ENCODE measurements around the gene MRM3.
"Not testable (repeated sequence)": the region's sequence is repeated elsewhere in the genome, so short reads cannot be mapped to it uniquely, and the experiment has no call there.

MRM3 gene

DNA sequence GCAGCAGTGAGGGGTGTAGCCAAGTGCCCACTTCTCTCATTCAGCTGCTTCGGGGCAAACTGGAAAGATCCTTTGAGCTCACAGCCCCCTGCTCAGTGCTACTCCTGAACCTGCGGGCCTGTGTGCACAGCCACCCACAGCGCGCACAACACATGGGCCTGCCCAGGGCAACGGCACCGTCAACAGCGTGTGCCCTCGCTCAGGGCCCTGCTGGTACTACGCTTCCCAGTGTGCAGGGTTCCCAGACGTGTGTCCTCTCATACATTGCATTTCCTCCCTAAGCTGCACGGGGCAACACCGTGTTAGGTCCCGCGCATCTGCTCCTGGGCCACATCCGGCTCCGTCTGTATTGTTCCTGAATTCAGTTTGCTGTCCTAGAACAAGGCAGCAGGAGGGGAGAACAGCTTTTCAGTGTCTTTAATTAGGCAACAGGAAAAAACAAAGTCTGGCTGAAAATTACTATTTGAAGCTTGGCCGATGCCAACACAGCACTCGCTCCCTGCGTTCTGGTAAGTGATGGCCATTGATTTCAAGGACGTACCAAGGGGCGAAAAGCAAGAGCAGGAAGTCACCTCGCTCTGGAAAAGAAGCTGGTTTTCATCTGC is 15.2 kb downstream of the MRM3 start:
- DNase-seq, result no peak

DNA sequence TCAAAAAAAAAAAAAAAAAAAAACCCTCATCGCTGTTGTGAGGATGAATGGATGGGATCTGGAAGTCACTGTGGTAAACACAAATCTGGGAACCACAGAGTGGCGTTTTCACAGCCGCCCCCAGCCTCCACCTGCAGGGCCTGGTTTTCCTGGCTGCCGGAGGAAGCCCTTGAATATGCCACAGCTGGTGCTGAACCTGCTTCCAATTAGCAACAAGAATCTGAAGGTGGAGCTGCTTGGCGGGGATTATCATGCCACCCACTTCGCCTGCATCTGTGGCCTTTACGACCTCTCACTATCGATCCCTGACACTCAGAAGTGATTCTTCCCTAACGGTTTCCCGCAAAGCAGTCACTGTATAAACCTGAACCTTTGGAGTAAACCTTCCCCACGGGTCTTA is 16.1 kb downstream of the MRM3 start:
- DNase-seq, result no peak

DNA sequence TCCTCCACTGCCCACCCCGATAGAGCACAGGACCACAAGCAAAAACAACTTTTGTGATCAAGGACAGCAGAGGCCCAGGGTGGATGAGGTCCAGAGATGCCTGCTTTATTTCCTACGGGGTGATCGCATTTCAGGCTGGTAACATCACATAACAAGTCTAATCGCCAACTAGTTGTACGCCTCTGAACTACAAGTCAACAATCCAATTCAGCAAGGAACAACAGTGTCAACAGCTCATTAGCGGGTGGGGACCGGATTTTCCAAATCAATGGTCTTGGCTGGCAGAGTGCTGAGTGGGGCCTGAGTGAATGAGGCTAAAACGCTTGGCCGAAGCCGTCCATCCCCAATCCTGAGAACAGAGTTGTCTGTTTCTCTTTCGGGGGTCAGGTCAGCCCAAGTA is 17.1 kb downstream of the MRM3 start:
- DNase-seq, result no peak

DNA sequence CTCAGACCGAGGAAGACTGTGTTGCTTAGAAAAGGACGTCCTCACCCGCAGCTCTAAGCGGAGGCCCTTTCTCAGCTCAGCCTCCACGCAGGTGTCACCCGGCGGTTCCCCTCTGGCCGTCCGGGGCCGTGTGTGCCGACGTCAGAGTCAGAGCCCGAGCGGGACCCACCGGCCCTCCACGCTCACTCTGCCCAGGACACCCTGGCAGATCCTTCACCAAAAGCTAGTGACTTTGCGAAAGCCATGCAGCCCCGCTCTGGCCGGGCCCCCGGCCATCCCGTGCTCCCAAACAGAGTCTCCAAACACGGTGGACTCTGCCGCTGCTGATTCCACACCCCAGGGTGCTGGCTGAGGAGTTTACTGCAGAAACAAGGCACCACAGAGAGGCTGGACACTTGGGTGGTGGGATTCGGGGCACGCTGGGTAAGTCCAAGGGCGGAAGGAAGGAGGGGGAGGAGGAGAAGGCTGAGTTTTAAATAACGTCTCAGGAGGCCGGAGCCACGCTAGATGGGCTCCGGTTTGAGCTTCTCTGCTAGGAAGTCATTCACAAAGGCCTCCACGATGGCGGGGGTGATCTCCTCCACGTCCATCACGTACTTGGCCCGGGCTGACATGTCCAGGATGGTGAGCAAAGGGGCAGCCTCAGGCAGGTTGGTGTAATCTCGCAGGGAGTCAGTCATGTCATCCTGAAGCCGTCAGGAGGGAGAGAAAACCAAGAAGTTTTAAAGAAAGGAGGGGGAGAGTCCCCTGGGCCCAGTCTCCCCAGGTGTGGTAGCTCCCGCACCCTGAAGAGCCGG is 18.5 kb downstream of the MRM3 start:
- no peak for DNase-seq

DNA sequence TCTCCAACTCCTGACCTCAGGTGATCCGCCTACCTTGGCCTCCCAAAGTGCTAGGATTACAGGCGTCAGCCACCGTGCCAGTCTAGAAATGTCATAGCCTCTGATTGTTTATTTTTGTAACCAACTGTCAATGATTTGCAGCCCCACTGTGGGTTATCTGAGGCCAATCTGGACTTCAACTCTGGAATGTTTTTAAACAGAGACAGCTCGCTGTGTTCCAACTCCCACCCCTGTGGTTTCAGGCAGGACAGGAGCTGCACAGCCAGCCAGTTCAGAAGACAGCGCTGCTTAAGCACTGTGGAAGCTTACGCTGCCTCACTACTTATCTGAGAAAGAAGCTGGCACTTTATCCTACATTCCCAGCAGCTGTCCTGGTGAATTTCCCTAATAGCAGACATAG is 19.5 kb downstream of the MRM3 start:
- no peak for DNase-seq

DNA sequence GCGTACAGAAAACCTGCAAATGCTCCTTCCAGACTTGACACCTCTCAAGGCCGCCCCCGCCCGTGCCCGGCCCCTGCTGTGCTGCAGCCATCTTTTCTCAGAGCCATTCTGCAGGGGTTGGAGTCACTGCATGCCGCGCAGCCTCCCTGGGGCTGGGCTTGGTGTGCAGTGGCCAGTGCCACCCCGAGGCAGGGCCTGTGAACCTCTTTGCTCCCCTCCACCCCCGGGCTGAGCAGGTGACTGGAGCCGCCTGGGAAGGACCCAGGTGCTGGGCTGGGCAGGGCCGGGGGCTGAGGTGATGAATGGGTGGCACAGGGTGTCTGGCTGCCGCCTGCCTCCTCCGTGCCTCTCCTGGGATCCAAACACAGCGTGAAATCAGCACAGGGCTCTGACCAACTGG is 20.3 kb downstream of the MRM3 start:
- DNase-seq, result no peak

DNA sequence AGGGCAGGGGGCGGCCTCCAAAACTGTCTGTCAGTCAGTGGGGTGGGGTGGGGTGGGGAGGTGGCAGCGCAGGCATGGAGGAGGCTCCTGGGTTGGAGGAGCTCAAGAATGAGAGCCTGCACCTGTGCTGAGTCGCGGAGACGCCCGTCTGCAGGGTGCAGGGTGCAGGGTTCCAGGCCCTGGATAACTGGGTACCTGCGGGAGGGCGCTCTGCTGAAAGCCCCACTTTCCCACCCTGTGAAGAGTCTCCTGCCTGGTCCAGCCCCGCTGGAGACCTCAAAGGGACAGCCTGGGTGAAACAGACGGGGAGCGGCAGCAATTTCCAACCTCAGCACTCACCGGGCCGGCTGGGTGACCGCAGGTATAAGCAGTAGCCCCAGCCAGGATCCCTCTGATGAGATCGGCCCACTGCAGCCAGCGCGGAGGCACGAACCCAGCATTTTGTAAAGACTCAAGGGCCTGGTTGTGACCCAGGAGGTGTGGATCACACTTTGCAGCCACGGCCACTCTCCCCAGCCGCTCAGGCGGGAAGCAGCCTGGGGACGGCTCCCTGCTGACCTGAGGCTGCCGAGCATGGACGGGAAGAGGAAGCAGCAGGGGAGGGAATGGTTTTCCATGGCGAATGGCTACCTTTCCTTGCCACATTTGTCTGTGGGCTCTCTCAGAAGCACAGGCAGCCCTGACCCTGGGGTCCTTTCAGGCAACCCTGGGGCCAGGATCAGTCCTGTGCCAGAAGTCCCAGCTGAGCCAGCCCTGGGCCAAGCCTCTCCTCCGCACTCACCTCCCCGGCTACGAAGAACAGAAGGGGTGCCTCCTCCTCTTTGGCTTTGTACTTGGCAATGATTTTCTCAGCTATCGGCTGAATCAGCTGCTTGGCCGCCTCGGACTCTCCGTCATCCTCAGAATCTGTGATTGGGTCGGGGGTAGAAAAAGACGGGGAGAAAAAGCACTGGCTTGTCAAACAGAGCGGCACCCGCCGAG is 21.0 kb downstream of the MRM3 start:
- DNase-seq, result no peak

DNA sequence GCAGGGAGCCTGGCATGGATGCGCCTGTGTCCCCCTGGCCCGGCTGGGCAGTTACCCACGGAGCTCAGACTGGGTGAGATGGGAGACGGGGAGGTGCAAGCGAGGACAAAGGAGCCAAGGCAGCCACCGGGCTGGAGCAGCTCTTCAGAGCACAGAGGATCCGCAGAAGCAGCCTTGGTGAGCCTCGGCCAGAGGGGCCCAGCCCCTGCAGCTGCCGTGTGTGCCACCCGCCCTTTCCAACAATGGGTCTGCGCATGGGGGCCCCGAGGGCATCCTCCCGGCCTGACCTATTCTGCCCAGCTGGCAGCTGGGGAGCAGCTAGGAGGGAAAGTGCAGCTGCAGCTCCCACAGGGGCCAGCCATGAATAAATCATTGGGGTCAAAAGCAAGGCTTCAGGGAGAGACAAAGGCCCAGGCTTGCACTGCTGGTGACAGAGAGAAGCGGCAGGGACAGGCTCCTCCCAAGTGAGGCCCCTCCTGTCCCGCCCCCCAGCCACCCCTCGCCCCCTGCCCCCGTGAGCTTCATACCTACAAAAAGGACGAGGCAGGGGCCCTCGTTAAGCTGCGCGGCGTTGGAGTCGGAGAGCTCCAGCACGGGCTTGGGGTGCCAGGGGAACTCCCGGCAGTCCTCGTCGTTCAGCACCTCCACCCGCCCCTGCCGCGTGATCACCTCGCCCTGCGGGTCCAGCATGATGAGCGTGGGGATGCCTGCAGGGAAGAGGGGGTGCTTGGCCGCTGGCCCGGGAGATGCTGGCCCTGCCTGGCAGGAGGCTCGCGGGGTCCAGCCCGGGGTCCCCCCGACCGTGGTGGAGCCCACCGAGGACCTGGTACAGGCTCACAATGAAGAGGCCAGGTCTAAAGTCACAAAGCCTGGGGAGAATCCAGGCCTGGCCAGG is 22.6 kb downstream of the MRM3 start:
- no peak for DNase-seq

DNA sequence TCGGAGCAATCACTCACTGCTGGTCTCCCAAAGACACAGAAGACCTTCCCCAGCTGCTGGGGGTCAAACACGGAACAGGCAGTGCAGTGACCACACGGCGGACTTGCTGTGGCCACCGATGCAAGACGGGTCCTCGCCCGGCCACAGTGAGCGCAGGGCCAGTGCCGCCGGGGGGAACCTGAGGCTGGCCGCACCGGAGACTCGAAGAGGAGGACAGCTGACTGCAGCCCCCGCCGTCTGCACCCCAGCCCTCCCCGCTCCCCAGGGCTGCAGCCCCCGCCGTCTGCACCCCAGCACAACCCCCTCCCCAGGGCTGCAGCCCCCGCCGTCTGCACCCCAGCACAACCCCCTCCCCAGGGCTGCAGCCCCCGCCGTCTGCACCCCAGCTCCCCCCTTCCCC is 23.7 kb downstream of the MRM3 start:
- not testable (repeated sequence) for DNase-seq

DNA sequence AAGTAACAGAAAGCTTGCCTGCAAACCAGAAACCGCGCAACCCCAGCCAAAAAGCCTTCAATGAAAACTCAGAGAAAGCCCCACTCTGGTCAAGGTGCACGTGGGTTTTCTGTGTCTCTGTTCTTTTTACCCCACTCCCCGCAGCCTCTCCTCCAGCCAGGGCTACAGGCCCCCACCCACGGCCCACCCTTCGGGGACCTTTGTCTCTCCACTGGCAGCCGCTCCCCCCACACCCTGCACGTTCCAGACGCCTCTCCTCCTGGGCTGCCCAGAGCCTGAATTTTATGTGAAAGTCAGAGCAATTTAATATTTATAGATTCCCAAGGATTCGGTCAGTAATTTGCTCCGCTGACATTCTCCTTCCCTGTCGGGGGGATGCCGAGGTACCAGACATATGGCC is 24.2 kb downstream of the MRM3 start:
- no peak for DNase-seq

DNA sequence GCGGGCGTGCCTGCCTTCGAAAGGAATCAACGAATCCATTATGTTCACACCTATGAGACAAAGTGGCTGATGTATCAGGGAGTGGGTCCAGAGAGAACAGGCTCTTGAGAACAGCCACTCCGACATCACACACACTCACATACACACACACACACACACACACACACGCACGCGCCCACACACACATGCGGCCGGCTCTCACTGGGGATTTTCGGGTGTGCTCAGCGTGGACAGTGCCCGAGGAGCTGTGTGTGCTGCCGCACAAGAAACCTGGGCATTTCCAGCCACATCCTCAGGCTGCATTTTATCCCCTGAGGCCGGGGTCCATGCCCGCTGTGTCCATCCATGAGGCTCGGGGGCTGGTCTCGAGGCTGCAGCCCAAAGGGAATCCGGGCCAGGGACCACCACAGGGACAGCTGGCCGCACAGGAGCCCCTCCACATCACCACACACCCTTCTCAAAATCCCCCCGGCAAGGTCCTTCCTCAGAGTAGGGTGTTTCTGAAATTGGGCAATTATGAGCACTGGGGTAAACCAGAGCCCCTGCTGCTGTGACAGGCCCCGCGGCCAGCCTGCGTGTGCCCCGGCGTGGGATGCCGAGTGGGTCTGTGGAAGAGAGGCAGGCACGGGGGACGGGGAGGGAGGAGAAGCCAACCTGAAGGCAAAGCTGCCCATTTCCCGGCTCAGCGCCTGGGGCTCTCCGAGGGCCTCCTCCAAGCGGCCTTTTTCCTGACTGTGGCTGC is 24.8 kb downstream of the MRM3 start:
- no peak for DNase-seq

DNA sequence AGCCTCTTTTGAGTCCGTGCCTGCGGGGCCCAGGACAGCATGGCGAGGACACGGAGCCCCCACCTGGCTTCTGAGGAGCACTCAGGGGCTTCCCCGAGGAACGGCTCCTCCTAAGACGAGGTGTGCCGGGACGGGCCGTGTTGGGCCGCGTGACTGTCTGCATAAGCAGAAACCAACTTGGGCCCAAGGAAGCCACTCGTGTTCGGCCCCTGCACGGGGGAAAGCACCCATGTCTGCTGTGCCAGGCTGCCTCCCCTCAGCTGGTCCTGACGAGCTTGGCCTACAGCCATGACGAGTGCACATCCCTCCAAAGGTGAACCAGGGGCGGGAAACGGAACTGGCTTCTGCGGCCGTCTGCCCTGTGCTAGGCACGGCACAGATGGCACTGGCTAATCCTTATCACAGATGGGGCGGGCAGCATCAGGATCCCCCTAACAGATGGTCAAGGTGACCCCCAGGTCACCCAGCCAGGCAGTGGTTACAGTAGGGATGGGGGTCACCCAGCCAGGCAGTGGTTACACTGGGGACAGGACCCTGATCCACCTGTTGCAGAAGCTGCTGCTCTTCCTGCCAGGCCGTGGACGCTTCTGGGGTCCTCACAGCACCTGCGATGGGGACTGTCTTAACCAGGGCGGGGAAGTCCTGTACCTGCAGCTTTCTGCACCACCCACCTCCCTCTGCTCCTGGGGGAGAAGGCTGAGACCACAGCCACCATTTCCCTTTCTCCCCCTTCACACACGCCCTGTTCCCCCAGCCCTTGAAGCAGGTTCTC is 25.6 kb downstream of the MRM3 start:
- no peak for DNase-seq

DNA sequence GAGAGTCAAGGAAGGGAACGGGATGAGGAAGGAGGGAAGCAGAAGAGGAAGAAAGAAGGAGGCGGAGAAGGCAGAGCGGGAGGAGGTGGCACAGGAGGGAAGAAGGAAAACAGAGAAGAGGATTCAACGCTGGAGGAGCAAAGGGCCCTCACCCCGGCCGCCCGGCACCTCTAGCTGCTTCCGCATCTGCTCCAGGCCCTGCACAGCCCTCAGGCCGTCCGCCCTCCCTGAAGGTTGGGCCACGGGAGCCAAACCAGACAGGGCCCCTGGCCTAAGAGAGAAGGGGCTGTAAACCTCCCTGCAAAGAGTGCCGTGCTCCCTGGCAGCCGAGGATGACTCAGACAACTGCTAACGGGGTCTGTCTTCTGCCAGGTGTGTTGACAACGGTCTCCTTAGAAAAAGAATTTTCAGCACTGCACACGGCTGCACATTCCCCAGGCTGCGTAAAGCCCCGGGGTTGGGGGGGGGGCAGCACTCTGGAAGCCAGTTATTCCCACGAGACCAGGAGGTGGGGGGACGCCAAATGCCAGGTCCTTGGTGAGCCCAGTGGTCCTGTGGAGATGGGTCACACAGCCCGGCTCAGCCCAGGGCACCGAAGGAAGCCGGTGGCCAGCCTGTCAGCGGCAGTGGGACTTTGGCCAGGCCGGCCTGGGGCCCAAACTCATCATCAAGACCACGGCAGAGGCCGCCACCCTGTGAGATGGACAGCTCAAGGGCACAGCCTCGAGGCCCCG is 29.1 kb downstream of the MRM3 start:
- no peak for DNase-seq

DNA sequence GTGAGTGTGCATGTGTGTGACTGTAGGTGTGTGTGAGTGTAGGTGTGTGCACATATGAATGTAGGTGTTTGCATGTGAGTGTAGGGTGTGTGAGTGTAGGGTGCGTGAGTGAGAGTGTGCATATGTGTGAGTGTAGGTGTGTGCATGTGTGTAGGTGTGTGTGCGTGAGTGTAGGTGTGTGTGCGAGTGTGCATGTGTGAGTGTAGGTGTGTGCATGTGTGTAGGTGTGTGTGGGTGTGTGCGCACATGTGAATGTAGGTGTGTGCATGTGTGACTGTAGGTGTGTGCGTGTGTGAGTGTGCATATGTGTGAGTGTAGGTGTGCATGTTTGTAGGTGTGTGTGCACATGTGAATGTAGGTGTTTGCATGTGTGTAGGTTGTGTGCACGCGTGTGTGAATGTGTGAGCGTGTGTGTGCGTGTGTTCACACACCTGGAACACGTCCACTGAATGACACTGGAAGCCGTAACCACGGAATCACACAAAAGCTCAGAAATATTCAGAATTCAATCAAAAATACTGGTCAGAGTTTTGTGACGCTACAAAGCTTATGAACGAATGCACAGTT is 30.6 kb downstream of the MRM3 start:
- DNase-seq, result no peak

DNA sequence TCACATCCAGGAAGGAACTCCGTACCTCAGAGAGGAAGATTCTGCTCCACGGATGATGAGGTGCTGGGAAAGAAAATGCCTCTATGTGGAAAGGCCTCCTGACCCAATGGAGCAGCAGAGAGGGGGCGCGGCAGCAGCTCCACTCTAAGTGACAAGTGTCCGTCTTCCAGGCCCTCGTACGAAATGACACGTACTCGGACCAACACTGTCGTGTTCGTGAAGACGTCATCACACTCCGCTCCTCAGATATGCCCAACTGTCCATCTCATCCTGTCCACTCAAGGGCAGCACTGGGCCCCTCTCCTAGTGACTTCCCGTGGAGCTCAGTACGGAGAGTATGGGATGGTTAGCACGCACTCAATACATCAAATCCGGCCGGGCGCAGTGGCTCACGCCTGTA is 32.2 kb downstream of the MRM3 start:
- DNase-seq, result no peak

DNA sequence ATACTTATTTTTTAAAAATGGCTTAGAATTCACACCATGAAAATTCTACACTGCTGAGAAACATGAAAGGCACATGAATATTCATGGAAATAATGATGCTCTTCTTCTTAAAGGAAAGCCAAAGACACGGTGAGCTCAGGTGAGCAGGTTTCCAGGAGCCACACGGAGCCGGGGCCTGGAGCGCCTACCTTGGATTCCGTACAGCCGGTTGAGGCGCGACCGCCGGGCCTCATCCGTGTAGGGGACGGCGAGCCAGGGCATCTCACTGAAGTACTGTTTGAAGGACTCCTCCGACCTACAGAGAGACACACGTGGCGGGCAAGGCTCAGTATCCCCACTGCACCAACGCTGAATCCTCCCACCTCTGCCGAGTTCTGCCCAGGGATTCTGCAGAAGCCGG is 37.1 kb downstream of the MRM3 start:
- no peak for DNase-seq

DNA sequence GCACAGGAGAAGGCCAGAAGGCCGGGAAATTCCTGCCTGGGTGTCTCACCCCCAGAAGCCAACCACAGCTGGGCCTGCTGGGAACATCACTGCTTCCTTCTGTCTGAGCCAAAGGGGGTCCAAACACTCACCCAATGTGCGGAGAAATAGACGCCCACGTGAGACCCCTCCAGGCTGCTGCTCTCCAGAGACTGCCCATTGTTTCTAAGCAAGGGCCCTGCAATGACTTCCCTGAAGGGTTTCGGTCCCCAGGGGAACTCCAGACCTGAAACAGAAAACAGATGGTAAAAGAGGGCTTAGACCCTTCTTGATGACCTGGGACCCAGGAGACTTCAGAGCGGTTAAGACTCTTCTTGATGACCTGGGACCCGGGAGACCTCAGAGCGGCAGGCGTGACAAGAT is 41.3 kb downstream of the MRM3 start:
- DNase-seq, result no peak

DNA sequence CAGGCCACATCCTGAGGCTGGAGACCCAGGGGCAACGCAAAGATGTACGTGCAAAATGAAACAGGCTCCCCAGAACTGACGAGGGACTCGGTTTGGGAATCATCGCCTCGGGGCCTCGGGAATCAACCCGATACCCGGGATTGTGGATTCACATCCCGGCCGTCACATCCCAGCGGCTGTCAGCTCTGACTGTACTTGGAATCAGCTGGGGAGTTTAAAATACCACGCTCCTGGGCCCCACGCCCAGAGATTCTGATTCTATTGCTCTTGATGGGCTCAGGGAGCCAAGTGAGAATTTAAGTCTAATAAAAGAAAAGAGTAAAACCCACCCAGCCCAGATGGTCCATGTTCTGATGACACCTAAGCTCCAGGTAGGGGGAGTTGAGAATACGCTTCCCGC is 42.2 kb downstream of the MRM3 start:
- no peak for DNase-seq

DNA sequence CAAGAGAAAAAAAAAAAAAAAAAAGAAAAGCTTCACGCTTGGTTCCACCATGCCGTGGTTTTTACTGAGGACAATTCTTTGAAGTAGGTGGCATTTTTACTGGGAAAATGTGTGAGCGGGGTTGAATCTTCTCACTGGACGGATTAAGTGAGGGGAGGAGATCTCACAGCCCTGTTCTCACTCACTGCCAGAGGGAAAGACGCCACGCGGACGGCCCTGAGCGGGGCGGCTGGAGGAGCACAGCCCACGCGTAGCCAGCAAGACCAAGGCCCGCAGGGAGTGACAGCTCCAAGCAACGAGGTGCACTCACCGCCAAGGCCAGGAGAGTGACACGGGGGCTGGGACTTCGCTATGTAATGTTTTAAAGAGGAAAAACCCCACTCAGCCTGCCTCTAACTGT is 43.1 kb downstream of the MRM3 start:
- DNase-seq, result no peak

DNA sequence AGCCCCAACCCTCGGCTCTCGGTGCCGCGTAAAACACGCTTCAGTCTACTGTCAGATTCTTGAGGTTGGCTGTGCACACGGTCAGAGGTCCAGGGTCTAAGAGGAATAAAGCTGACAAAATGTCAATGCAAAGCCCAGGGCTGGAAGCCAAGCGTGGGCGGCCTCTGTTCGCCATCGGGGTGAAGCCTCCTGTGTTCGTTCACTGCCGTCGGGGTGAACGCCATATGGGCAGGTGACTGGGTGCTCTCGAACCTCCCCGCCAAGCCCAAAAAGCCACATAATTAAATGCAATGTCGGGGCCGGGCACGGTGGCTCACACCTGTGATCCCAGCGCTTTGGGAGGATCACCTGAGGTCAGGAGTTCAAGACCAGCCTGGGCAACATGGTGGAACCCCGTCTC is 44.6 kb downstream of the MRM3 start:
- no peak for DNase-seq
